Smooth muscle cell of the brain vasculature (primary cell): Measurements from ENCODE around the gene TRIP6.
A peak's percentile ranks its signal among the peaks of the same experiment; 100 is the strongest.

ENCODE experiments used
- DNase-seq: peaks from one replicate; pipeline ENCODE4 v3.0.0-alpha.2; 2012; ENCODE audit warnings: low read depth, low spot score

Gene TRIP6

DNA sequence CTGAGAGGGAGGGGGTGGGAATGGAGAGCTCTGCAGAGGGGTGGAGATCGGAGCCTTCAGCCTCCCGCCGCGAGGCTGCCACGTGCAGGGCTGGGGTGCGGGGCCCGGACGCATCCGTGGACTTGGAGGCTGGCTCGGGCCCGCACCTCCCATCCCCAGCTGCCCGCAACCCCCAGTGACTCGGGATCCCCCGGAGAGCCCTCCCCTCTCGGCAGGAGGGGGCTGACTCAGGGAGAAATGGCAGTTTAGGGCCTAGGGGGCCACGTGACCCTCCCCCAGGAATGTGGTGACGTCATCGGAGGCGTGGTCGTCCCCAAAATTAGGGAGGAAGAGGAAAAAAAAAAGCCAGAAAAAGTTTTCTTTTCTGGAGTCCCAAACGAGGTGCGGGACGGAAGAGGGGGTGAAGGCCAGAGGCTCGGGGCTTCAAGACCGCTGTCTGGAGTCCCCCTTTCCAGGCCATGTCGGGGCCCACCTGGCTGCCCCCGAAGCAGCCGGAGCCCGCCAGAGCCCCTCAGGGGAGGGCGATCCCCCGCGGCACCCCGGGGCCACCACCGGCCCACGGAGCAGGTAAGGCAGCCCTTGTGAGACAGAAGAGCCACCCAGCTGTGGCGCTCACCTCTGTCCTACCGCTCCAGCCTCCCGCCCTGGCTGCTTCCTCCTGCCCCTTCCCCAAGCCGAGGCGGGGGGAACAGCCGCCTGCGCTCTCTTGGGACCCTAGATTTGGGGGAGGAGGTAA is at the start of gene TRIP6:
Gene TRIP6 (plus strand): TSS at position 348 of the 736 bp plus-strand sequence. CDS start 111 bp downstream, at position 459.
- peak; percentile 89 for DNase-seq

GRCh38 chr7:100818366-100818765 is 48.8 kb upstream of the TRIP6 start:
- no peak for DNase-seq

GRCh38 chr7:100818825-100819224 is 48.4 kb upstream of the TRIP6 start:
- no peak for DNase-seq

DNA sequence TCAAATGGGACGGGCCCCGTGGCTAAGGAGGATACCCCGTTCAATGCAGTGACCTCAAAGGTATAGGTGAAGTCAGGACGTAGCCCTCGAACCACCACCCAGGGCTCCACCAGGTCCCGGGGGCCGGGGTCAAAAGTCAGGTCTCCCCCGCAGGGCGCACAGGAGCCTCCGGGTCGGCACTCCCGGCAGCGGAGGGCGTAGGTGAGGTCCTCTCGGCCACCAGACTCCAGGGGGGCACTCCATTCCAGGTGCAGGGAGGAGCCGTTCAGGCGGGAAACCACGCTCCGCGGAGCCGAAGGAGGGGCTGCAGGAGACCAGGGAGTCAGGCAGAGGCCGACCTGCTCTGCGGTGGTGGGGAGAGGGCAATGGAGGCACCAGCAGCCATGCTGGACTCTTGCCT is 47.6 kb upstream of the TRIP6 start:
- no peak for DNase-seq

GRCh38 chr7:100822236-100823139 is 44.7 kb upstream of the TRIP6 start:
- no peak for DNase-seq

DNA sequence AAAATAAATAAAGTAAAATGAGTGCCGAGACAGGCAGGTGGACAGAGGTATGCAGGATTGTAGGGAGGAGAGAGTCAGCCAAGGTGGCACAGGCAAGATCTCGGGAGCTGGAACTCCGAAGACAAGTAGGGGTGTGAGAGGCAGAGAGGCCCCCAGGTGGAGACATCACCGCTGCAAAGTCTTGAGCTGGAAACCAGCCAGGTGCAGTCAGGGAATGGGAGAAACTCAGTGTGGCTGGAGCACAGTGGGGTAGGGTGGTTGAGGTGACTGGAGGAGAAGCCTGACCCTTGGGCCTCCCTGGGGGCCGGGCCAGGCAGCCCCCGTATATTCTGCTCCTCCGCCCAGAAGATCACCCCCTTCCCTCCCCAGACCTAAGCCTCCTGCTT is 44.1 kb upstream of the TRIP6 start:
- no peak for DNase-seq

GRCh38 chr7:100823534-100823933 is 43.7 kb upstream of the TRIP6 start:
- DNase-seq = no peak

- DNase-seq = no peak
Observed at GRCh38 chr7:100824499-100825214, 42.5 kb upstream of the TRIP6 start.

GRCh38 chr7:100825215-100825671 is 41.9 kb upstream of the TRIP6 start:
- DNase-seq = no peak

- DNase-seq = no peak
Observed at GRCh38 chr7:100825751-100826513, 41.3 kb upstream of the TRIP6 start.

DNA sequence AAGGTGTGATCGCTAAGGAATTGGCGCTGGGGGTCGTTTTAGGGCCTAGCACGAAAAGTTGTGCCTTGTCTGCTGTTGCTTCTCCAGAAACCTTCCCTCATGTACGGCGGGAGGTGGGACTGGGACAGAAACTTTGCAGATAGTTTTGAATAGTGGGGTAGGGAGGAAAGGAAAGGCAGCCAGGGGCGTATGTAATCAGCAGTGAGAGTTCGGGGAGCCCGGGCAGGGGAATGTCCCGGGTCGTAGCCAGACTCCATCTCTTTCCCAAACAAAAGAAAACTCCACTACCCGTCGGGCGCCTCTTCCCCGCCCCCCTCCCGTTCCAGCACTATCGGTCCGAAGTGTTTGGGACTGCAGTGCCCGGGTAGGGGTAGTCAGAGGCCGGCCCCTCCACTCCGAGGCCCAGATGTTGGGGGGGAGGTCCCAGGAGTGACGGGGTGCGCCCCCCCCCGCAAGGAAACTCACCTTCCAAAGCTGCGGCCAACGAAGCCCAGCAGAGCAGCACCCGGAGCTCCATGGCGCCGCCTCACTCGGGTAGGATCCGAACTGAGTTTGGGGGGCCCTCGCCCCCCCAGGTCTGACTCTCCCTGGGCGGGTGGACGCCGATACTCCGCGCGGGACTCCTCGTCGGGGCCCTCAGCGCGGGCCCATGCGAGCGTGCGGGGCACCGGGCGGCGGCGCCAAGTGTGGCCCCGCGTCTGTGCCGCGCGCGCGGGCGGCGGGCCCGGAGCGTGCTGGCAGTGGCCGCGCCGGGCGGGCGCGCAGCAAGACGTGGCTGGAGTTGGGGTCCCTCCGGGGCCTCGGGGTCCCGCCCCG is 40.5 kb upstream of the TRIP6 start:
- DNase-seq = no peak

DNA sequence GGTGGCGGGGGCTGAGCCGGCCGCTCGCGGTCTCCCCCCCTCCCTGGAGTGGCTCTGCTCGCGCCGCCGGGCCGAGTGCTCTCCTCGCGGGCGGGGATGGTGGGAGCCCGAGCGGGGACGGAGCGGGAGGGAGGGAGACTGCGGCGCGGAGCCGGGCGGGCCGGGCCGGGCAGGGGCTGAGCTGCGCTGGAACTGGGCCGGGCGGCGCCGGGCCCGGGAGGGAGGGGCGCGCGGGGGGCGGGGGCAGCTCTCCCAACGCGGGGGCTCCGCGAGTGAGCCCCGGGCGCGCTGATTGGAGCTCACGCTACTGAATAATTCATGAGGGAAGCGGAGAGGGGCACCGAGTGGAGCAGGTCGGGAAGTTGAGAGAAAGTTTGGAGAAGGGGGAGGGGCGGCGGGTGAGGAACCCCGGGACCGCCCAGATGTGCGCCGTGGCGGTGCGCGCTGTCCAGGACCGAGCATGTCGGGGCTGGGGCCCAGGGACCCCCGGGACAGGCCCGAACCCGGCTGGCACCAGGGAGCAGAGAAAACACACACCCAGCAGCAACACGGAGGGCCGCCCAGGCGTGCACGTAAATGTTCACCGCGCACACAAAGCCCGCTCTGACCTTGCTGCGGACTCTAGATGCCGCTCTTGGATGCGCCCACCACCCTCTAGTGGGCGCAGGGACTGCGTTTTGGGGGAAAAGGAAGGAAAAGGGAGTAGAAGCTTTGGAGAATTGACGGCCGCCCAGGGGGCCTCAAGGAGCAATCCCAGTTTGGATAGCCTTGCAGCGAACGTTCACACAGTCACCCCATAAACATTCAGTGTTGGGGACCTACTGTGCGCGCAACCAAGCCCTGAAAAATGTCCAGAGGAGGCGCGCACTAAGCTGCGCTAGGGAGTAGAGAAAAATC is 39.6 kb upstream of the TRIP6 start, which contains the start of gene EPHB4:
Gene EPHB4 (minus strand): TSS at position 194 of the 897 bp plus-strand sequence. CDS start 493 bp downstream, outside the sequence.
- peak; percentile 66 for DNase-seq

DNA sequence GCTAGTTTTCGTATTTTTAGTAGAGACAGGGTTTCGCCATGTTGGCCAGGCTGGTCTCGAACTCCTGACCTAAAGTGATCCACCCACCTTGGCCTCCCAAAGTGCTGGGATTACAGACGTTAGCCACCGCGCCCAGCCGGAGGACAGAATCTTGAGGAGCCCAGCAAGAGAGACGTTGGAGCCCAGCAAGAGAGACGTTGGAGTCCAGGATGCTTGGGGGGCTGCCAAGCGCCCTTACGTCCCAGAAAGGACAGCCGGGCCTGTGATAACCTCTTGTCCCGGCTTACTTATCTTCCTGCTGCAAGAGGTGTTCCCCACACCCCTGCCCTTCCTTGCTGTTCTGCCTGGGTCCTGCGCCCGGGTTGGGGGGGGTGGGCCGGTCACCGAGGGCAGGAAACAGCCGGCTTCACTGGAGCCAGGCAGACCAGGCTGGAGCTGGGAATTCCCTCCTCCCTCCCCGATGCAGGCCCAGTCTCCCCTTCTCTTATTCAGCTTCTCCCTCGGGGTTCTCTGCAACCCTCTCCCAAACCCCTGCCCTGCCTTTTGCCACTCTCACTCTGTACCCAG is 38.0 kb upstream of the TRIP6 start:
- DNase-seq = no peak

GRCh38 chr7:100830396-100830795 is 36.8 kb upstream of the TRIP6 start:
- DNase-seq = no peak

DNA sequence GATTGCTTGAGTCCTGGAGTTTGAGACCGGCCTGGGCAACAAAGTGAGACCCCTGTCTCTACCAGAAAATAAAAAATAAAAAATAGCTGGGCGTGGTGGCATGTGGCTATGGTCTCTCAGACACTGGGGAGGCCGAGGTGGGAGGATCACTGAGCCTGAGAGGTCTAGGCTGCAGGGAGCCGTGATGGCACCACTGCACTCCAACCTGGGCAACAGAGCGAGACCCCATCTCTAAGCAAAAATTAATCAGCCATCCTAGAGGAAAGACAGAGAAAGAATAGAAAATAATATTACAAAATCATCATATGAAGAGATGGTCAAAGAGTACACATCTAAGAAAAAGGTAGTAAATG is 34.9 kb upstream of the TRIP6 start:
- no peak for DNase-seq

DNA sequence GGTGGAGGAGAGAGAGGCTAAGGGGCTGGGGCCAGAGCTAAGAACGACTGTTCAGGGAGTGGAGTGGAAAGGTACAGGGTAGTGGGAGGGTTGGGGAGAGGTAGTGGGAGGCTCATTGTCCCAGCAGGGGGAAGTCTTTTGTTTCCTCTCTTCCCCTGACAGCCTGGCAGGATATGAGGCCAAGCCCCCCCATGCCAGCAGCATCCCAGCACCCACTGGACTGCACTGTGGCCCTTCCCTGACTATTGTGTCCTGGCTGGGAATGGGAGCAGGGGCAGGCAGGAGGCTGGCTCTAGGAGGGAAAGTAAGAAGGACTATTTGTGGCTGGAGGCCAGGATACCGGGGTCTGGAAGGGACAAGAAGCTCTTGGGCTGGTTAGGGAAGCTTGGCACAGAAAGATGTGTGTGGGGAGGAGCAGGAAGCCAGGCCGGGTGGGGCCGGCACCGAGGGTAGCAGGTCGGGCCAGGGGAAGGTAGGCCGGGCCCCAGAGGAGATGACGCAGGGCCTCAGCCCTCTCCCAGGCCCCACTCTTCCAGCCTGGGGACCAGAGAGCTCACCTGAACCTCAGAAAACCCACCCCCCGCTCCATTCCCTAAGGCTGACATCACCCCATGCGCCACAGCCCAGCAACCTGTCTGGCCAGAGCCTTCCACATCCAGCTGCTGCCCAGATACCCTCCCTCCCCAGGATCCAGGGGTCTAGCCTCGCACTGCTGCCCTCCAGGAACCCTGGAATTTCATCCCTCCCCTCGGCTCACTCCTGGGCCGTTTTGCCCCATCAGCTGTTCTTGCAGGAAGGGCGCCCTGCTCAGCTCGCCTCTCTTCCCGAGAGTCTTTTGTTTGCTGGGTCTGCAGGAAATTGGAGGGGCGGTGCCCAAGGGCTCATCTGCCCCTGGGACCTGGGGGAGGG is 31.0 kb upstream of the TRIP6 start:
- DNase-seq = no peak

DNA sequence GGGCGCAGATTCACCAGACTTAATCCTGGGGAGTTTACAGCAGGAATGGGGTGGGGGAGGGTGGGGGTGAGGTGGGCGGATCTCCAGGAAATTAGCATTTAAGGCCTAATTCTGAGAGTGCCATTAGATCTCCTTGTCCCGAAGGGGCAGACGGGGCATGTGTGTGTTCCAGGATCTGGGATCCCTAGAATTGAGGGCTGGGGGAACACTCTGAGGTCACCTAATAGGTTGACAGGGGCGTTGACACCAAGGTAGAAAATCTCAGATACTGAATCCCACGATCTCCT is 30.4 kb upstream of the TRIP6 start:
- DNase-seq = no peak
